GM19324 (cell line): ENCODE results near the gene DOHH.
"Not testable (repeated sequence)": the region's sequence is repeated elsewhere in the genome, so short reads cannot be mapped to it uniquely, and the experiment has no call there.

Source experiments
- ATAC-seq: cut with Tn5 transposase; IDR thresholded peaks from one replicate; pipeline ENCODE4 v1.9.1; 2021; ENCODE audit warnings: mild to moderate bottlenecking, moderate library complexity; ENCODE audit not compliant: unreplicated experiment, low FRiP score

The DOHH gene

GRCh38 chr19:3520166-3521103 lies 20.0 kb upstream of the DOHH start:
- no peak for ATAC-seq

- no peak for ATAC-seq
These were observed 18.7 kb upstream of the DOHH start for GRCh38 chr19:3519126-3519525.

- ATAC-seq, result no peak
These were observed 18.2 kb upstream of the DOHH start for GRCh38 chr19:3518659-3519058.

- ATAC-seq, result no peak
These were observed 17.8 kb upstream of the DOHH start for GRCh38 chr19:3518255-3518654.

- ATAC-seq, result no peak
These were observed 17.2 kb upstream of the DOHH start for GRCh38 chr19:3517638-3518037.

GRCh38 chr19:3516675-3517207 lies 16.3 kb upstream of the DOHH start:
- ATAC-seq, result no peak

- no peak for ATAC-seq
These were observed 15.5 kb upstream of the DOHH start for GRCh38 chr19:3515891-3516422.

GRCh38 chr19:3514930-3515329 lies 14.5 kb upstream of the DOHH start:
- ATAC-seq, result no peak

GRCh38 chr19:3513229-3514140 lies 13.0 kb upstream of the DOHH start:
- no peak for ATAC-seq

- no peak for ATAC-seq
These were observed 12.2 kb upstream of the DOHH start for GRCh38 chr19:3512562-3513228.

- ATAC-seq, result no peak
These were observed 11.2 kb upstream of the DOHH start for GRCh38 chr19:3511506-3512251.

- ATAC-seq, result no peak
These were observed 10.3 kb upstream of the DOHH start for GRCh38 chr19:3510727-3511126.

GRCh38 chr19:3509566-3509989 lies 9.1 kb upstream of the DOHH start:
- ATAC-seq, result no peak

GRCh38 chr19:3508771-3509535 lies 8.5 kb upstream of the DOHH start:
- ATAC-seq, result no peak

GRCh38 chr19:3508121-3508661 lies 7.7 kb upstream of the DOHH start:
- ATAC-seq, result not testable (repeated sequence)

GRCh38 chr19:3507371-3508120 lies 7.1 kb upstream of the DOHH start:
- no peak for ATAC-seq

- ATAC-seq, result peak; percentile 44
These were observed 6.2 kb upstream of the DOHH start for GRCh38 chr19:3506384-3507340.
